Endothelial cell of umbilical vein (primary cell): ENCODE data around the gene MDH2. TPM values are rescaled to one million over a fixed set of nuclear protein-coding genes. Genes with fewer than 3 reads are reported as not detected.

Experiments
- BruUV-seq: library from RNA; stranded (reverse); fragments of 400-500 nt; replicated peaks from 2 replicates; lab custom pipeline; 2021; lab: Mats Ljungman, UMichigan
- CTCF ChIA-PET: fragments of 300-600, 350-600 bp; sonication (Branson Sonifier 250); formaldehyde crosslinking; loops from one replicate; lab custom pipeline; 2021; ENCODE audit warnings: antibody characterized with exemption, inconsistent platforms; lab: Charles Lee
- POLR2A ChIA-PET: fragments of 300-600, 350-600 bp; sonication (Branson Sonifier 250); formaldehyde crosslinking; loops from one replicate; lab custom pipeline; 2021; ENCODE audit warnings: antibody characterized with exemption, inconsistent platforms; lab: Charles Lee
- DNase-seq: peaks from one replicate; pipeline ENCODE4 v3.0.0-alpha.2; 2011; ENCODE audit warnings: low read depth, low spot score
- FAIRE-seq: peaks from 2 replicates; lab custom pipeline; 2011; peaks lifted over from hg19 to GRCh38; lab: Jason Lieb, UNC
- H2AFZ ChIP-seq: 2 replicates; pipeline ENCODE4 v1.6.0; 2012; ENCODE audit warnings: low read depth, low read length, control low read depth, inconsistent platforms
- H3K27ac ChIP-seq: 2 replicates; pipeline ENCODE4 v1.5.1; 2011; ENCODE audit warnings: low read depth, mild to moderate bottlenecking, control low read depth, low read length, moderate library complexity; ENCODE audit not compliant: insufficient read depth
- H3K27me3 ChIP-seq, 2 experiments: 2 replicates each; pipeline versions ENCODE4 v1.6.0 to v1.6.1; 2011; ENCODE audit warnings: low read length in 2 of 2, mixed read lengths in 1 of 2; ENCODE audit not compliant: control insufficient read depth in 2 of 2, insufficient read depth in 2 of 2
- H3K36me3 ChIP-seq, 2 experiments: 2 replicates in 1 of 2; 3 replicates in 1 of 2; pipeline ENCODE4 v1.5.1; 2011; ENCODE audit warnings: low read length in 2 of 2, mild to moderate bottlenecking in 1 of 2, moderate library complexity in 1 of 2; ENCODE audit not compliant: control insufficient read depth in 2 of 2, insufficient read depth in 2 of 2; ENCODE audit errors: extremely low read depth in 1 of 2
- H3K4me1 ChIP-seq: 3 replicates; pipeline ENCODE4 v1.5.1; 2011; ENCODE audit warnings: mild to moderate bottlenecking, low read length; ENCODE audit not compliant: control insufficient read depth, insufficient read depth; ENCODE audit errors: extremely low read depth
- H3K4me2 ChIP-seq: 2 replicates; pipeline ENCODE4 v1.6.1; 2011; ENCODE audit warnings: low read length, control low read depth, mixed read lengths; ENCODE audit not compliant: insufficient read depth
- H3K4me3 ChIP-seq, 3 experiments: fragments of 200-600 bp in 1 of 3; sonication (generic), shearing (Covaris generic) in 1 of 3; replicated peaks in 1 of 3; 2 replicates each; pipeline ENCODE4 v1.5.1; 2011 to 2016; ENCODE audit warnings: control low read depth in 3 of 3, low read length in 3 of 3, mild to moderate bottlenecking in 2 of 3, inconsistent platforms in 1 of 3, low read depth in 1 of 3, moderate library complexity in 1 of 3; ENCODE audit not compliant: insufficient read depth in 1 of 3
- H3K79me2 ChIP-seq: 2 replicates; pipeline ENCODE4 v1.6.0; 2012; ENCODE audit warnings: low read length, inconsistent platforms; ENCODE audit not compliant: control insufficient read depth, insufficient read depth
- H3K9ac ChIP-seq: replicated peaks from 2 replicates; pipeline ENCODE3; 2011; ENCODE audit warnings: low read length, control low read depth; ENCODE audit not compliant: insufficient read depth; ENCODE audit errors: extremely low read depth
- H3K9me1 ChIP-seq: replicated peaks from 3 replicates; pipeline ENCODE4 v1.6.0; 2011; ENCODE audit warnings: mild to moderate bottlenecking, low read length; ENCODE audit not compliant: control insufficient read depth, insufficient read depth; ENCODE audit errors: extremely low read depth
- H3K9me3 ChIP-seq: replicated peaks from 2 replicates; pipeline ENCODE4 v1.5.1; 2012; ENCODE audit warnings: low read length, inconsistent platforms; ENCODE audit not compliant: control insufficient read depth, insufficient read depth
- H4K20me1 ChIP-seq: replicated peaks from 2 replicates; pipeline ENCODE3; 2011; ENCODE audit warnings: mild to moderate bottlenecking, low read length; ENCODE audit not compliant: control insufficient read depth, insufficient read depth; ENCODE audit errors: extremely low read depth
- EZH2 ChIP-seq: IDR thresholded peaks from 2 replicates; pipeline ENCODE4 v1.6.1; 2012; ENCODE audit warnings: borderline replicate concordance, low read depth, mild to moderate bottlenecking, moderate library complexity, low read length, inconsistent platforms; ENCODE audit not compliant: severe bottlenecking
- MYC ChIP-seq: IDR thresholded peaks from one replicate; pipeline ENCODE4 v1.6.1; 2011; ENCODE audit warnings: mild to moderate bottlenecking, low read depth, low read length
- POLR2A ChIP-seq: IDR thresholded peaks from 2 replicates; pipeline ENCODE4 v1.6.1; 2012; ENCODE audit warnings: low read depth, mild to moderate bottlenecking, control low read depth, low read length
- dilution Hi-C: fragments of 300-500 bp; cut with MboI; formaldehyde crosslinking; loops from one replicate; pipeline ENCODE4 v1.15.0; 2019; ENCODE audit warnings: low sequenced_read_pairs; ENCODE audit not compliant: extremely low pct_ligation_motif_present
- intact Hi-C: fragments of 100-400 bp; cut with micrococcal nuclease; formaldehyde crosslinking; loops from one replicate; pipeline ENCODE4 v1.10.0; 2022
- polyA plus RNA-seq, 4 experiments: library from polyadenylated mRNA; depleted of rRNA in 3 of 4; stranded (reverse) in 3 of 4; unstranded in 1 of 4; fragments of >200 nt; gene quantifications; 2 replicates each; pipeline versions ENCODE4 v1.2.1 to v1.2.3, GENCODE V29; 2011 to 2012; ENCODE audit warnings: missing spikeins in 1 of 4
- total RNA-seq: library from RNA; stranded (reverse); gene quantifications from 2 replicates; pipeline ENCODE4 v1.2.3, GENCODE V29; 2021
- TF ChIP-seq, protein P1 (sequence below), 2 donors: IDR thresholded peaks; 1 replicate in 1 of 2; 2 replicates in 1 of 2; pipeline ENCODE4 v1.5.1; 2011; ENCODE audit warnings: low read length in 2 of 2, mild to moderate bottlenecking in 2 of 2, moderate library complexity in 2 of 2, control low read depth in 1 of 2, inconsistent platforms in 1 of 2, low read depth in 1 of 2; ENCODE audit not compliant: insufficient read depth in 1 of 2; ENCODE audit errors: extremely low read depth in 1 of 2
- TF ChIP-seq, protein P2 (sequence below): IDR thresholded peaks from 2 replicates; pipeline ENCODE4 v1.6.1; 2011; ENCODE audit not compliant: insufficient read depth, insufficient read length

Gene MDH2
- total and polyA plus RNA-seq, 2 donors (not counting 3 experiments of a cell fraction or from before 2014, with no cell fraction given): 123 to 175 TPM

DNA sequence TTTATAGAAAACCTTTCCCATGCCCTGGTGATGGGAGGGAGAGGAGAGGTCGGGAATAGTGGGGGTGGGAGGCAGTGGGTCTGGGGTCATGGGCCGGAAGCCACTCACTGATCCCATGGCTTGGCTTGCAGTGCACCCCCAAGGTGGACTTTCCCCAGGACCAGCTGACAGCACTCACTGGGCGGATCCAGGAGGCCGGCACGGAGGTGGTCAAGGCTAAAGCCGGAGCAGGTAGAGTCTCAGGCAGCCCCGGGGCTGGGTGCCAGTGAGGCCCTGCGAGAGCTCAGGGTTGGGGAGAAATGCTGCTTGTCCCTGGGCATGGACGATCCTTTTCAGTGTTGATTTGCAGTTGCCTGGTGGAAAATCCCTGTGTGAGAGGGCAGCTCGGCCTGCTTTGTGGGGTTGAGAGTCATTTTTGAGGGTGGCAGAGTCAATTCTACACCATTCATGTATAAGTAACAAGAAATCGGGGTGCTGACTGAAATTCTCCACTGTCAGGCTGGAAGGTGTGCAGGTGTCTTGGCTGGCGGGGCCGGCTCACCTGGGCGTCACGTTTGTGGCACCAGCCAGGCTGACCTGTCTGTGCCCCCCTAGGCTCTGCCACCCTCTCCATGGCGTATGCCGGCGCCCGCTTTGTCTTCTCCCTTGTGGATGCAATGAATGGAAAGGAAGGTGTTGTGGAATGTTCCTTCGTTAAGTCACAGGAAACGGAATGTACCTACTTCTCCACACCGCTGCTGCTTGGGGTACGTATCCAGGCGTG is 16.5 kb downstream of the MDH2 start:
- TF ChIP-seq EZH2 (no peak), MYC (no peak), POLR2A (no peak)
- TF ChIP-seq, protein P1, sequence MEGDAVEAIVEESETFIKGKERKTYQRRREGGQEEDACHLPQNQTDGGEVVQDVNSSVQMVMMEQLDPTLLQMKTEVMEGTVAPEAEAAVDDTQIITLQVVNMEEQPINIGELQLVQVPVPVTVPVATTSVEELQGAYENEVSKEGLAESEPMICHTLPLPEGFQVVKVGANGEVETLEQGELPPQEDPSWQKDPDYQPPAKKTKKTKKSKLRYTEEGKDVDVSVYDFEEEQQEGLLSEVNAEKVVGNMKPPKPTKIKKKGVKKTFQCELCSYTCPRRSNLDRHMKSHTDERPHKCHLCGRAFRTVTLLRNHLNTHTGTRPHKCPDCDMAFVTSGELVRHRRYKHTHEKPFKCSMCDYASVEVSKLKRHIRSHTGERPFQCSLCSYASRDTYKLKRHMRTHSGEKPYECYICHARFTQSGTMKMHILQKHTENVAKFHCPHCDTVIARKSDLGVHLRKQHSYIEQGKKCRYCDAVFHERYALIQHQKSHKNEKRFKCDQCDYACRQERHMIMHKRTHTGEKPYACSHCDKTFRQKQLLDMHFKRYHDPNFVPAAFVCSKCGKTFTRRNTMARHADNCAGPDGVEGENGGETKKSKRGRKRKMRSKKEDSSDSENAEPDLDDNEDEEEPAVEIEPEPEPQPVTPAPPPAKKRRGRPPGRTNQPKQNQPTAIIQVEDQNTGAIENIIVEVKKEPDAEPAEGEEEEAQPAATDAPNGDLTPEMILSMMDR (IDR thresholded peaks at IDR 0.05; ENCODE audit: extremely low read depth in 1 of 2, insufficient read depth in 1 of 2, low read depth in 1 of 2, low read length in 2 of 2): no peak
- ChIA-PET POLR2A (no interaction called here), CTCF (no interaction called here)
- no peak overlapping the region for H2AFZ ChIP-seq
- dilution Hi-C loops (no loop called here), intact Hi-C loops (no loop called here)
- H3K9me3 ChIP-seq: no peaks in the 10 kb centered on the region
- H3K9ac ChIP-seq: no peak overlapping the region
- H3K36me3 ChIP-seq: peaks cover 12 to 54% of the 10 kb centered on the region in 2 experiments
- no peak overlapping the region for H3K4me2 ChIP-seq
- no peak overlapping the region for H3K4me3 ChIP-seq
- H3K79me2 ChIP-seq: no peaks in the 10 kb centered on the region
- BruUV-seq: no TSS peak
- H3K27ac ChIP-seq: no peak overlapping the region
- H3K4me1 ChIP-seq: no peaks in the 10 kb centered on the region
- FAIRE-seq (no peak), DNase-seq (no peak)
- H3K27me3 ChIP-seq: no peaks in the 10 kb centered on the region
- H3K9me1 ChIP-seq: no peaks in the 10 kb centered on the region
- H4K20me1 ChIP-seq: no peaks in the 10 kb centered on the region

DNA sequence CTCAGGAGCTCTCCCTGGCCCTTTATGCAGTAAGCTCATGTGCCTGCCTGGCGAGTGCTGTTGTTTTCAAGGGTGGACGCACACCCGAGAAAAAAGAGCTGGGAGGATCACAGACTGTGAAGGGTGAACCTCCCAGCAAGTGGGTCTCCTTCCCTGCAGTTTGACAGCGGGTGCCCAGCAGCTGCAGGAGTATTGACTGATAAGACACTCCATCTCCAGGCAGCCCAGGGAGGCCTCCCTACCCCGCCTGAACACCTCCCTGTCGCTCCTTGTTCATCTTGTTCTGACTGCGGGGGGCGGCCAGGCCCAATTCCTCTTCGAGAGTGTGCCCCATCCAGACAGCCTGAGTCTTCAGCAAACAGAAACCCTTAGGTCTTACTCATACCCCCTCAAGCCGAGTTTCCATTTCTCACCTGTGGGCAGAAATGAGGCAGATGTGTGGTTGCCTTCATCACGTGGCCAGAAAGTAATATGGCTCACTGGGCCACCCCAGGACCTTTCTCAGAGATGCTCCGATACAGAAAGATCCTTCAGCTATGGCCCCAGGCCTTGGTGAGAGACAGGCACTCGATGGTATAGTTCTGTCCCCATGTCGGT is 17.2 kb downstream of the MDH2 start:
- FAIRE-seq (no peak), DNase-seq (no peak)
- TF ChIP-seq, protein P2, sequence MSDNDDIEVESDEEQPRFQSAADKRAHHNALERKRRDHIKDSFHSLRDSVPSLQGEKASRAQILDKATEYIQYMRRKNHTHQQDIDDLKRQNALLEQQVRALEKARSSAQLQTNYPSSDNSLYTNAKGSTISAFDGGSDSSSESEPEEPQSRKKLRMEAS: no peak
- intact Hi-C loops: no loop called here
- peaks cover 11 to 47% of the 10 kb centered on the region in 2 experiments for H3K36me3 ChIP-seq
- no peaks in the 10 kb centered on the region for H3K9me3 ChIP-seq
- H3K4me1 ChIP-seq: no peaks in the 10 kb centered on the region
- ChIA-PET CTCF (no interaction called here), POLR2A (no interaction called here)
- H3K9me1 ChIP-seq: no peaks in the 10 kb centered on the region
- H3K27me3 ChIP-seq: no peaks in the 10 kb centered on the region
- H2AFZ ChIP-seq: no peak overlapping the region
- dilution Hi-C loops: no loop called here
- H3K27ac ChIP-seq: no peak overlapping the region
- no TSS peak for BruUV-seq
- no peak overlapping the region for H3K9ac ChIP-seq
- H3K4me3 ChIP-seq: no peak overlapping the region
- H3K4me2 ChIP-seq: no peak overlapping the region
- no peaks in the 10 kb centered on the region for H3K79me2 ChIP-seq
- H4K20me1 ChIP-seq: no peaks in the 10 kb centered on the region
